Upper lobe of right lung (tissue), 1 donor: ENCODE measurements around the gene AFG1L. TPM values are rescaled to one million over a fixed set of nuclear protein-coding genes. Genes with fewer than 3 reads are reported as not detected.
"Not testable (repeated sequence)": the region's sequence is repeated elsewhere in the genome, so short reads cannot be mapped to it uniquely, and the experiment has no call there.

Source experiments
- ATAC-seq: fragments of 200-7000 bp; cut with Tn5 transposase; one replicate; pipeline ENCODE4 v1.9.1; 2020; ENCODE audit warnings: mild to moderate bottlenecking, moderate library complexity
- DNase-seq: peaks from one replicate; pipeline ENCODE4 v3.0.0-alpha.2; 2020
- H3K27ac ChIP-seq: fragments of 200-600 bp; one replicate; pipeline ENCODE4 v1.8.0; 2022
- H3K27me3 ChIP-seq: fragments of 200-600 bp; one replicate; pipeline ENCODE4 v1.8.0; 2022; ENCODE audit warnings: mild to moderate bottlenecking
- H3K36me3 ChIP-seq: fragments of 200-600 bp; one replicate; pipeline ENCODE4 v1.8.0; 2022
- H3K4me1 ChIP-seq: fragments of 200-600 bp; one replicate; pipeline ENCODE4 v1.8.0; 2022
- H3K4me3 ChIP-seq: fragments of 200-600 bp; one replicate; pipeline ENCODE4 v1.8.0; 2022; ENCODE audit warnings: mild to moderate bottlenecking
- H3K9me3 ChIP-seq: fragments of 200-600 bp; one replicate; pipeline ENCODE4 v1.8.0; 2022
- CTCF ChIP-seq: fragments of 200-600 bp; IDR thresholded peaks from one replicate; pipeline ENCODE4 v1.8.0; 2022; ENCODE audit warnings: antibody characterized with exemption
- intact Hi-C: fragments of 100-400 bp; cut with DNase I; formaldehyde crosslinking; loops from one replicate; pipeline ENCODE4 v1.11.0; 2022
- total RNA-seq: library from RNA; stranded (reverse); fragmentation: NEBNext Ultra II Directional; extraction: Animal tissue kit (Norgen Biotek cat#: 25700); gene quantifications from one replicate; pipeline ENCODE4 v1.2.1, GENCODE V29; 2021
- donor health status: DM: no; HTN: yes; CAD: no; lungs with severe emphysema.

The AFG1L gene
- total RNA-seq, 1 donor from 2014 or later = 7.7 TPM

- no peak for DNase-seq
- H3K27ac ChIP-seq = no peak overlapping the region
These were observed 89.1 kb downstream of the AFG1L start for GRCh38 chr6:108383981-108384380.

DNA sequence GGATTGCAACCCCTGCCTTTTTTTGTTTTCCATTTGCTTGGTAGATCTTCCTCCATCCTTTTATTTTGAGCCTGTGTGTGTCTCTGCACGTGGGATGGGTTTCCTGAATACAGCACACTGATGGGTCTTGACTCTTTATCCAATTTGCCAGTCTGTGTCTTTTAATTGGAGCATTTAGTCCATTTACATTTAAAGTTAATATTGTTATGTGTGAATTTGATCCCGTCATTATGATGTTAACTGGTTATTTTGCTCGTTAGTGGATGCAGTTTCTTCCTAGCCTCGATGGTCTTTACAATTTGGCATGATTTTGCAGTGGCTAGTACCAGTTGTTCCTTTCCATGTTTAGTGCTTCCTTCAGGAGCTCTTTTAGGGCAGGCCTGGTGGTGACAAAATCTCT is 94.3 kb downstream of the AFG1L start:
- H3K27ac ChIP-seq, H3K36me3 ChIP-seq, H3K4me3 ChIP-seq, H3K9me3 ChIP-seq, H3K4me1 ChIP-seq, DNase-seq, H3K27me3 ChIP-seq, ATAC-seq, intact Hi-C loops: not testable (repeated sequence)

More at GRCh38 chr6:108383981-108384380, 89.1 kb downstream of the AFG1L start:
- TF ChIP-seq CTCF = no peak
- H3K9me3 ChIP-seq = no peaks in the 10 kb centered on the region
- no peaks in the 10 kb centered on the region for H3K27me3 ChIP-seq
- H3K4me1 ChIP-seq = no peaks in the 10 kb centered on the region
- no peak overlapping the region for H3K4me3 ChIP-seq
- intact Hi-C loops = no loop called here
- no peak for ATAC-seq
- no peaks in the 10 kb centered on the region for H3K36me3 ChIP-seq

- intact Hi-C loops = no loop called here
- TF ChIP-seq CTCF = no peak
- Histone ChIP-seq H3K9me3 (no peaks in the 10 kb centered on the region), H3K36me3 (no peaks in the 10 kb centered on the region), H3K4me3 (no peak overlapping the region), H3K27ac (no peak overlapping the region), H3K27me3 (no peaks in the 10 kb centered on the region), H3K4me1 (no peaks in the 10 kb centered on the region)
- ATAC-seq (no peak), DNase-seq (no peak)
These were observed 100.4 kb downstream of the AFG1L start for GRCh38 chr6:108395297-108395696.

GRCh38 chr6:108403236-108403635 is 108.4 kb downstream of the AFG1L start:
- no peak for TF ChIP-seq CTCF
- H3K27me3 ChIP-seq = no peaks in the 10 kb centered on the region
- ATAC-seq (no peak), DNase-seq (no peak)
- intact Hi-C loops = no loop called here
- no peaks in the 10 kb centered on the region for H3K36me3 ChIP-seq
- no peak overlapping the region for H3K4me3 ChIP-seq
- H3K4me1 ChIP-seq = no peaks in the 10 kb centered on the region
- no peaks in the 10 kb centered on the region for H3K9me3 ChIP-seq
- no peak overlapping the region for H3K27ac ChIP-seq

GRCh38 chr6:108406943-108407342 is 112.1 kb downstream of the AFG1L start:
- TF ChIP-seq CTCF = no peak
- H3K36me3 ChIP-seq = no peaks in the 10 kb centered on the region
- no peak for DNase-seq
- no peaks in the 10 kb centered on the region for H3K9me3 ChIP-seq
- H3K27ac ChIP-seq = no peak overlapping the region
- no peaks in the 10 kb centered on the region for H3K27me3 ChIP-seq
- no peak overlapping the region for H3K4me3 ChIP-seq
- intact Hi-C loops = no loop called here
- H3K4me1 ChIP-seq = no peaks in the 10 kb centered on the region
- ATAC-seq = no peak

DNA sequence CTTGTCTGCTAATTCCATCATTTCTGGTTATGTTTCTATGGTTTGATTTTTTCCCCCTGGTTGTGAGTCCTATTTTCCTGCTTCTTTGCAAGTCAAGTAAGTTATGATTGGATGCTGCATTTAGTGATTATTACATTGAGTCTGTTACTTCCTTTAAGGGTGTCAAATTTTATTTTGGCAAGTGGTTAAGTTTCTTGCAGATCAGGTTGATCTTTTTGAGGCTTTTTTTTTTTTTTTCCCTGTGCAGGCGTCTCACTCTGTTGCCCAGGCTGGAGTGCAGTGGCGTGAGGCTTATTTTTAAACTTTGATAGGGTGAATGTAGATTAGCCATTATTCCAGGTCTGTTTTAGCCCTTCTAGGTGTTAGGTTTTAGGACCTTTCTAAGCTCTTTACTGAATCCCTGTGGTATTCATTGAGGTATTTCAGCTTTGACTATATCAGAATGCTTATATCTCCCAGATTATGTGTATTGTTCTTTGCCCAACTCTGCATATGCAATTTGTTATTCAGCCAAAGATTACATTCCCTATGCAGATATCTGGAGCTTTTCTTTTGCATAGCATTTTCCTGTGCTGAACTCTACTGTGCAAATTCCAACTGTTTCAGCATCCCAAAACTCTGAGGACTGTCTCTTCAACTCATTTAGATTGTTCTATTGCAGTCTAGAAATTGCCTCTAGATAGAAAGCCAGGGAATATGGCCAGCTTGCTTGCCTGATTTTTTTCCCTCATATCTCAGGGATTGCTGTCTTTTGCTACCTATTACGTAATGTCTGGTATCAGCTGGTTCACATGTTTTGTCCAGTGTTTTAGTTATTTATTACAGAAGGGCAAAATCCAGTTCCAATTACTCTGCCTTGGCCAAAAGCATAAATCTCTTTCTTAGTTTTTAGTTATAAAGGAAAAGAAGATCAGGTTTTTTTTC is 113.3 kb downstream of the AFG1L start:
- no peaks in the 10 kb centered on the region for H3K4me1 ChIP-seq
- ATAC-seq (no peak), DNase-seq (no peak)
- intact Hi-C loops = no loop called here
- no peak for TF ChIP-seq CTCF
- H3K9me3 ChIP-seq = no peaks in the 10 kb centered on the region
- H3K27ac ChIP-seq = no peak overlapping the region
- no peaks in the 10 kb centered on the region for H3K36me3 ChIP-seq
- no peak overlapping the region for H3K4me3 ChIP-seq
- no peaks in the 10 kb centered on the region for H3K27me3 ChIP-seq
